SKM-1 (cell line): ENCODE results near the gene METTL9.
"Not testable (repeated sequence)": the region's sequence is repeated elsewhere in the genome, so short reads cannot be mapped to it uniquely, and the experiment has no call there.

Experiments used
- DNase-seq: peaks from one replicate; lab custom pipeline; 2025; ENCODE audit not compliant: unreplicated experiment; lab: John Stamatoyannopoulos, UW

The METTL9 gene

GRCh38 chr16:21634216-21634615 lies 34.8 kb downstream of the METTL9 start:
- no peak for DNase-seq

GRCh38 chr16:21635694-21636093 lies 36.3 kb downstream of the METTL9 start:
- not testable (repeated sequence) for DNase-seq

GRCh38 chr16:21637032-21637968 lies 37.9 kb downstream of the METTL9 start:
- no peak for DNase-seq

- DNase-seq, result no peak
These were observed 39.2 kb downstream of the METTL9 start for GRCh38 chr16:21638573-21638975.

- no peak for DNase-seq
These were observed 40.1 kb downstream of the METTL9 start for GRCh38 chr16:21639493-21639892.

- no peak for DNase-seq
These were observed 42.5 kb downstream of the METTL9 start for GRCh38 chr16:21641916-21642315.

- DNase-seq, result no peak
These were observed 43.5 kb downstream of the METTL9 start for GRCh38 chr16:21642861-21643260.

GRCh38 chr16:21643785-21644184 lies 44.4 kb downstream of the METTL9 start:
- no peak for DNase-seq

GRCh38 chr16:21644674-21645073 lies 45.3 kb downstream of the METTL9 start:
- DNase-seq, result no peak

GRCh38 chr16:21645261-21645721 lies 45.9 kb downstream of the METTL9 start:
- DNase-seq, result no peak

- DNase-seq, result no peak
These were observed 46.7 kb downstream of the METTL9 start for GRCh38 chr16:21646091-21646490.

- DNase-seq, result no peak
These were observed 47.6 kb downstream of the METTL9 start for GRCh38 chr16:21646721-21647561.

- DNase-seq, result no peak
These were observed 48.3 kb downstream of the METTL9 start for GRCh38 chr16:21647562-21648164.

GRCh38 chr16:21649826-21650406 lies 50.5 kb downstream of the METTL9 start:
- not testable (repeated sequence) for DNase-seq

GRCh38 chr16:21650521-21650920 lies 51.1 kb downstream of the METTL9 start:
- peak; percentile 11 for DNase-seq

- no peak for DNase-seq
These were observed 52.1 kb downstream of the METTL9 start for GRCh38 chr16:21651515-21651914.

- DNase-seq, result no peak
These were observed 53.1 kb downstream of the METTL9 start, which contains the start of gene IGSF6 for GRCh38 chr16:21652453-21652852. Gene IGSF6, minus strand, starts transcription at chr16:21652608. Its CDS starts 10 bp downstream, at chr16:21652598.

- no peak for DNase-seq
These were observed 54.2 kb downstream of the METTL9 start for GRCh38 chr16:21653571-21653970.

GRCh38 chr16:21654466-21654865 lies 55.1 kb downstream of the METTL9 start:
- DNase-seq, result no peak

GRCh38 chr16:21654881-21655280 lies 55.5 kb downstream of the METTL9 start:
- no peak for DNase-seq
